HepG2 (cell line): Measurements from ENCODE around the gene ARHGAP10. TPM values are rescaled to one million over a fixed set of nuclear protein-coding genes. Genes with fewer than 3 reads are reported as not detected.

Source experiments
- ATAC-seq: fragments of 200-7000 bp; cut with Tn5 transposase; 3 replicates; pipeline ENCODE4 v1.9.1; 2020; ENCODE audit warnings: mild to moderate bottlenecking, moderate library complexity
- BruUV-seq: library from RNA; stranded (reverse); fragments of 400-500 nt; replicated peaks from 2 replicates; lab custom pipeline; 2021; lab: Mats Ljungman, UMichigan
- CTCF ChIA-PET: fragments of 300-600 bp; formaldehyde crosslinking; extraction: SDS; loops from one replicate; lab custom pipeline; 2021; ENCODE audit warnings: low total read pairs, inconsistent platforms, low intra/inter-chr PET ratio; lab: Yijun Ruan, JAX
- POLR2A ChIA-PET: fragments of 350-600 bp; sonication (Branson Sonifier 250); formaldehyde crosslinking; loops from one replicate; lab custom pipeline; 2020; ENCODE audit warnings: antibody characterized with exemption, inconsistent platforms; lab: Yijun Ruan, JAX
- DNase-seq: peaks from one replicate; pipeline ENCODE4 v3.0.0-alpha.2; 2015; ENCODE audit warnings: low spot score
- FAIRE-seq: peaks from 3 replicates; lab custom pipeline; 2011; peaks lifted over from hg19 to GRCh38; lab: Jason Lieb, UNC
- H2AFZ ChIP-seq: one replicate; pipeline ENCODE4 v1.6.1; 2011; ENCODE audit warnings: low read length, inconsistent platforms
- H3K27ac ChIP-seq: fragments of 300-600 bp; 3 replicates; pipeline ENCODE4 v1.8.0; 2011; ENCODE audit warnings: mixed run types, mild to moderate bottlenecking, mixed read lengths, low read length, inconsistent platforms; ENCODE audit not compliant: insufficient read depth; ENCODE audit errors: extremely low read length
- H3K27me3 ChIP-seq, 2 experiments: fragments of 200-600 bp in 1 of 2; 2 replicates in 1 of 2; 3 replicates in 1 of 2; pipeline versions ENCODE4 v1.6.0 to v1.8.0; 2011; ENCODE audit warnings: low read length in 2 of 2, mild to moderate bottlenecking in 2 of 2, moderate library complexity in 2 of 2, inconsistent platforms in 1 of 2; ENCODE audit not compliant: insufficient read depth in 2 of 2, control insufficient read depth in 1 of 2
- H3K36me3 ChIP-seq, 2 experiments: fragments of 200-600 bp in 1 of 2; replicated peaks in 1 of 2; 2 replicates in 1 of 2; 3 replicates in 1 of 2; pipeline versions ENCODE4 v1.5.1 to v1.8.0; 2011; ENCODE audit warnings: low read length in 2 of 2, inconsistent platforms in 1 of 2; ENCODE audit not compliant: insufficient read depth in 2 of 2, control insufficient read depth in 1 of 2
- H3K4me1 ChIP-seq: 2 replicates; pipeline ENCODE4 v1.5.1; 2012; ENCODE audit warnings: low read length, inconsistent platforms; ENCODE audit not compliant: insufficient read depth
- H3K4me2 ChIP-seq: 2 replicates; pipeline ENCODE4 v1.6.0; 2011; ENCODE audit warnings: low read depth, low read length, inconsistent platforms
- H3K4me3 ChIP-seq, 3 experiments: fragments of 200-600 bp in 1 of 3; sonication (generic), shearing (Covaris generic) in 1 of 3; replicated peaks in 1 of 3; 2 replicates each; pipeline ENCODE4 v1.5.1; 2011 to 2016; ENCODE audit warnings: low read length in 3 of 3, inconsistent platforms in 2 of 3, low read depth in 2 of 3, mild to moderate bottlenecking in 2 of 3, control low read depth in 1 of 3, mixed read lengths in 1 of 3; ENCODE audit not compliant: insufficient read depth in 1 of 3
- H3K79me2 ChIP-seq: one replicate; pipeline ENCODE4 v1.6.1; 2011; ENCODE audit warnings: low read length, inconsistent platforms; ENCODE audit not compliant: insufficient read depth
- H3K9ac ChIP-seq: 2 replicates; pipeline ENCODE4 v1.6.0; 2011; ENCODE audit warnings: mild to moderate bottlenecking, low read depth, low read length, inconsistent platforms; ENCODE audit not compliant: insufficient read depth
- H3K9me3 ChIP-seq: 2 replicates; pipeline ENCODE4 v1.5.1; 2012; ENCODE audit warnings: mild to moderate bottlenecking, low read length
- H4K20me1 ChIP-seq: 2 replicates; pipeline ENCODE4 v1.6.0; 2011; ENCODE audit warnings: inconsistent platforms, mild to moderate bottlenecking, low read length, moderate library complexity; ENCODE audit not compliant: insufficient read depth
- KDM1A ChIP-seq: IDR thresholded peaks from 2 replicates; pipeline ENCODE4 v1.6.1; 2016; ENCODE audit warnings: missing compliant biosample characterization
- KDM2A ChIP-seq: sonication (generic); formaldehyde crosslinking; IDR thresholded peaks from 2 replicates; pipeline ENCODE4 v1.4.0; 2020; ENCODE audit warnings: low read depth, missing genetic modification reagents, borderline replicate concordance
- KLF13 ChIP-seq: sonication (generic); formaldehyde crosslinking; IDR thresholded peaks from 2 replicates; pipeline ENCODE4 v1.4.0; 2020; ENCODE audit warnings: mild to moderate bottlenecking, missing genetic modification reagents
- MED1 ChIP-seq: sonication (generic); formaldehyde crosslinking; IDR thresholded peaks from 2 replicates; pipeline ENCODE4 v1.4.0; 2020; ENCODE audit warnings: missing genetic modification reagents
- NFATC3 ChIP-seq: sonication (generic); formaldehyde crosslinking; IDR thresholded peaks from 2 replicates; pipeline ENCODE4 v1.5.1; 2020; ENCODE audit warnings: mild to moderate bottlenecking, missing genetic modification reagents
- NFKB2 ChIP-seq: sonication (generic); formaldehyde crosslinking; IDR thresholded peaks from 2 replicates; pipeline ENCODE4 v1.4.0; 2020; ENCODE audit warnings: missing genetic modification reagents, borderline replicate concordance
- ZNF12 ChIP-seq: sonication (generic); formaldehyde crosslinking; IDR thresholded peaks from 2 replicates; pipeline ENCODE4 v1.5.0; 2020; ENCODE audit warnings: missing genetic modification reagents
- ZNF160 ChIP-seq: sonication (generic); formaldehyde crosslinking; IDR thresholded peaks from 2 replicates; pipeline ENCODE4 v1.8.0; 2022; ENCODE audit warnings: mild to moderate bottlenecking, inconsistent platforms, missing genetic modification reagents
- ZNF205 ChIP-seq: IDR thresholded peaks from 2 replicates; pipeline ENCODE4 v1.6.1; 2018; ENCODE audit warnings: missing biosample characterization, missing genetic modification reagents
- ZNF839 ChIP-seq: sonication (generic); formaldehyde crosslinking; IDR thresholded peaks from 2 replicates; pipeline ENCODE4 v1.4.0; 2020; ENCODE audit warnings: missing genetic modification reagents, mild to moderate bottlenecking, borderline replicate concordance
- WGBS: methylation state at CpG from one replicate; pipeline ENCODE4 v1.1.6; 2017; ENCODE audit warnings: low lambda C conversion rate; 5-methylcytosine and 5-hydroxymethylcytosine counted together
- in situ Hi-C: cut with HindIII; loops from 2 replicates; pipeline ENCODE4 v1.10.0; 2017; ENCODE audit warnings: low pct_unique_long_range_greater_than_20kb; ENCODE audit not compliant: extremely low pct_ligation_motif_present
- intact Hi-C: fragments of 100-400 bp; cut with micrococcal nuclease; formaldehyde crosslinking; loops from one replicate; pipeline ENCODE4 v1.10.0; 2022; ENCODE audit not compliant: unreplicated experiment
- polyA plus RNA-seq, 8 experiments: library from polyadenylated mRNA; depleted of rRNA in 3 of 8; stranded (reverse) in 7 of 8; unstranded in 1 of 8; fragments of >200 nt; fragmentation: Illumina TruSeq in 4 of 8; extraction: Trizol in 4 of 8; gene quantifications; 2 replicates each; pipeline versions ENCODE4 v1.2.1 to v1.2.3, GENCODE V29; 2011 to 2016; ENCODE audit warnings: low read depth in 4 of 8, missing spikeins in 1 of 8, mixed read lengths in 1 of 8; ENCODE audit not compliant: insufficient read depth in 1 of 8
- total RNA-seq, 5 experiments: library from RNA; depleted of rRNA; stranded (reverse); fragments of >200 nt; fragmentation: Illumina TruSeq; extraction: Trizol; gene quantifications; 2 replicates each; pipeline ENCODE4 v1.2.3, GENCODE V29; 2016; ENCODE audit warnings: low read depth in 1 of 5
- TF ChIP-seq, protein P1 (sequence below): IDR thresholded peaks from 2 replicates; pipeline ENCODE4 v1.4.0; 2020; ENCODE audit warnings: mild to moderate bottlenecking, missing genetic modification reagents

Gene ARHGAP10
- total and polyA plus RNA-seq, 2 of the 13 experiments (the other 11 are each of a cell fraction or from before 2014, with no cell fraction given), result 0.45 to 1.6 TPM

DNA sequence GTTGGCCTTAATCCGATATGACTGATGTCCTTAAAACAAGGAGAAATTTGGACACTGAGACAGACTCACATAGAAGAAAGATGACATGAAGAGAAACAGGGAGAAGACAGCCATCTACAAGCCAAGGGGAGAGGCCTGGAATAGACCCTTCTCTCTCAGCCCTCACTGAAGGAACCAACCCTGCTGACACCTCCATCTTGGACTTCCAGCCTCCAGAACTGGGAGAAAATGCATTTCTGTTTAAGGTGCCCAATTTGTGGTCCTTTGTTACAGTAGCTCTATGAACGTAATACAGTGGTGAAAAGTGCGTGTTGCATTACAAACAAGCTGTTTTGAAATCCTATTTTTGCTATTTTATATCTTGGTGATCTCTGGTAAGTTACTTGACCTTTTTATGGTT is 343.6 kb downstream of the ARHGAP10 start:
- POLR2A ChIA-PET, result no interaction called here
- no peaks in the 10 kb centered on the region for H4K20me1 ChIP-seq
- CTCF ChIA-PET, result no interaction called here
- no peaks in the 10 kb centered on the region for H3K36me3 ChIP-seq
- no peak for TF ChIP-seq ZNF160 (CRISPR knock-in tag)
- TF ChIP-seq, protein P1, sequence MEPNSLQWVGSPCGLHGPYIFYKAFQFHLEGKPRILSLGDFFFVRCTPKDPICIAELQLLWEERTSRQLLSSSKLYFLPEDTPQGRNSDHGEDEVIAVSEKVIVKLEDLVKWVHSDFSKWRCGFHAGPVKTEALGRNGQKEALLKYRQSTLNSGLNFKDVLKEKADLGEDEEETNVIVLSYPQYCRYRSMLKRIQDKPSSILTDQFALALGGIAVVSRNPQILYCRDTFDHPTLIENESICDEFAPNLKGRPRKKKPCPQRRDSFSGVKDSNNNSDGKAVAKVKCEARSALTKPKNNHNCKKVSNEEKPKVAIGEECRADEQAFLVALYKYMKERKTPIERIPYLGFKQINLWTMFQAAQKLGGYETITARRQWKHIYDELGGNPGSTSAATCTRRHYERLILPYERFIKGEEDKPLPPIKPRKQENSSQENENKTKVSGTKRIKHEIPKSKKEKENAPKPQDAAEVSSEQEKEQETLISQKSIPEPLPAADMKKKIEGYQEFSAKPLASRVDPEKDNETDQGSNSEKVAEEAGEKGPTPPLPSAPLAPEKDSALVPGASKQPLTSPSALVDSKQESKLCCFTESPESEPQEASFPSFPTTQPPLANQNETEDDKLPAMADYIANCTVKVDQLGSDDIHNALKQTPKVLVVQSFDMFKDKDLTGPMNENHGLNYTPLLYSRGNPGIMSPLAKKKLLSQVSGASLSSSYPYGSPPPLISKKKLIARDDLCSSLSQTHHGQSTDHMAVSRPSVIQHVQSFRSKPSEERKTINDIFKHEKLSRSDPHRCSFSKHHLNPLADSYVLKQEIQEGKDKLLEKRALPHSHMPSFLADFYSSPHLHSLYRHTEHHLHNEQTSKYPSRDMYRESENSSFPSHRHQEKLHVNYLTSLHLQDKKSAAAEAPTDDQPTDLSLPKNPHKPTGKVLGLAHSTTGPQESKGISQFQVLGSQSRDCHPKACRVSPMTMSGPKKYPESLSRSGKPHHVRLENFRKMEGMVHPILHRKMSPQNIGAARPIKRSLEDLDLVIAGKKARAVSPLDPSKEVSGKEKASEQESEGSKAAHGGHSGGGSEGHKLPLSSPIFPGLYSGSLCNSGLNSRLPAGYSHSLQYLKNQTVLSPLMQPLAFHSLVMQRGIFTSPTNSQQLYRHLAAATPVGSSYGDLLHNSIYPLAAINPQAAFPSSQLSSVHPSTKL (CRISPR knock-in tag), result no peak
- no peak for TF ChIP-seq ZNF12 (CRISPR knock-in tag)
- TF ChIP-seq KLF13, result no peak
- TF ChIP-seq ZNF839 (CRISPR knock-in tag), result no peak
- TF ChIP-seq KDM1A (CRISPR knock-in tag), result no peak
- no peak for TF ChIP-seq MED1 (CRISPR knock-in tag)
- TF ChIP-seq NFATC3 (CRISPR knock-in tag), result no peak
- TF ChIP-seq ZNF205, result no peak
- no peak for TF ChIP-seq KDM2A (CRISPR knock-in tag)
- no peak for TF ChIP-seq NFKB2 (CRISPR knock-in tag)
- TF ChIP-seq, all 625 proteins: peak for 0
- H2AFZ ChIP-seq, result no peak overlapping the region
- no peak for DNase-seq
- in situ Hi-C loops, result no loop called here
- H3K9ac ChIP-seq, result no peak overlapping the region
- H3K4me3 ChIP-seq, result no peak overlapping the region
- intact Hi-C loops, result no loop called here
- no peaks in the 10 kb centered on the region for H3K4me1 ChIP-seq
- H3K27ac ChIP-seq, result no peak overlapping the region
- ATAC-seq, result no peak
- 75% methylated on average over 3 of the region's 3 CpGs for WGBS
- H3K79me2 ChIP-seq, result no peaks in the 10 kb centered on the region
- H3K27me3 ChIP-seq, result no peaks in the 10 kb centered on the region
- FAIRE-seq, result no peak
- no TSS peak for BruUV-seq
- H3K4me2 ChIP-seq, result no peak overlapping the region
- H3K9me3 ChIP-seq, result peaks cover 33% of the 10 kb centered on the region
